Measurements from ENCODE around the gene ATXN2.
"Not testable (repeated sequence)": the region's sequence is repeated elsewhere in the genome, so short reads cannot be mapped to it uniquely, and the experiment has no call there.

The ATXN2 gene

GRCh38 chr12:111469401-111469800, 129.7 kb downstream of the ATXN2 start:
- TF ChIP-seq ZFX (IDR thresholded peaks at IDR 0.05; ENCODE audit: borderline replicate concordance) = no peak
- TF ChIP-seq CTCF (IDR thresholded peaks at IDR 0.05) = no peak
- H3K27ac ChIP-seq = no peak overlapping the region

- no peak for TF ChIP-seq CTCF (IDR thresholded peaks at IDR 0.05)
- no peak for TF ChIP-seq ZFX (IDR thresholded peaks at IDR 0.05; ENCODE audit: borderline replicate concordance)
- H3K27ac ChIP-seq = no peak overlapping the region
These were observed 131.3 kb downstream of the ATXN2 start for GRCh38 chr12:111467857-111468241.

- no peak for TF ChIP-seq CTCF (IDR thresholded peaks at IDR 0.05)
- TF ChIP-seq ZFX (IDR thresholded peaks at IDR 0.05; ENCODE audit: borderline replicate concordance) = no peak
- no peak overlapping the region for H3K27ac ChIP-seq
These were observed 131.8 kb downstream of the ATXN2 start for GRCh38 chr12:111467092-111467856.

GRCh38 chr12:111462210-111462769, 136.8 kb downstream of the ATXN2 start:
- no peak overlapping the region for H3K27ac ChIP-seq

GRCh38 chr12:111460111-111460510, 139.0 kb downstream of the ATXN2 start:
- H3K27ac ChIP-seq = not testable (repeated sequence)

More at GRCh38 chr12:111462210-111462769, 136.8 kb downstream of the ATXN2 start:
- TF ChIP-seq ZFX (IDR thresholded peaks at IDR 0.05; ENCODE audit: borderline replicate concordance) (no peak), CTCF (IDR thresholded peaks at IDR 0.05) (no peak)

GRCh38 chr12:111458546-111459172, 140.5 kb downstream of the ATXN2 start:
- H3K27ac ChIP-seq = no peak overlapping the region
- TF ChIP-seq CTCF (IDR thresholded peaks at IDR 0.05) (no peak), ZFX (IDR thresholded peaks at IDR 0.05; ENCODE audit: borderline replicate concordance) (no peak)

- TF ChIP-seq CTCF (IDR thresholded peaks at IDR 0.05) (no peak), ZFX (IDR thresholded peaks at IDR 0.05; ENCODE audit: borderline replicate concordance) (no peak)
- no peak overlapping the region for H3K27ac ChIP-seq
These were observed 141.5 kb downstream of the ATXN2 start for GRCh38 chr12:111457577-111457976.
